ENCODE results near the gene UQCRC2.

DNA sequence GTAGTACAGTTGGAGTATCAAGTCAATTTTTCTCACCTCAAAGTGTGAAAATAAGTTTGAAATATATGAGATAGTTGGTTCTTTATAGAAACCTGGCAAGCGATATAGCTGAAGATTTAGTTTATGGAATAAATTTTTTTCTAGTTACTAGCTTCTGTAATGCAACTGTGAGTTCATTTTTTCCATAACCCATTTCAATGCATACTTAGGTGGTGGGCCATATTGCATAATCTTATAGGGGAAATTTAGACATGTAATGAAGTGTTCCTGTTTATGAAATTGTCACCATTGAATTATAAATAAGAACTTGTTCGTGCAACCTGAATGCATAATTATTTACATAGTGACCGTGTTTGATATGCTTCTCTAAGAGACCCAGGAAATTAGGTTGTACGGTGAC is 63.8 kb downstream of the UQCRC2 start:
- no peak for TF ChIP-seq CTCF (conservative IDR thresholded peaks at IDR 0.05 in 1 of 2, IDR thresholded peaks at IDR 0.05 in 1 of 2; ENCODE audit: low read depth in 1 of 2, low read length in 2 of 2)
- no peak for TF ChIP-seq EZH2 (IDR thresholded peaks at IDR 0.05; ENCODE audit: low read length, missing control alignments)
